ENCODE measurements around the gene FAM89B. TPM values are rescaled to one million over a fixed set of nuclear protein-coding genes. Genes with fewer than 3 reads are reported as not detected.

FAM89B gene
- total RNA-seq, 4 donors from 2014 or later = 86.6 to 154 (median 119) TPM

DNA sequence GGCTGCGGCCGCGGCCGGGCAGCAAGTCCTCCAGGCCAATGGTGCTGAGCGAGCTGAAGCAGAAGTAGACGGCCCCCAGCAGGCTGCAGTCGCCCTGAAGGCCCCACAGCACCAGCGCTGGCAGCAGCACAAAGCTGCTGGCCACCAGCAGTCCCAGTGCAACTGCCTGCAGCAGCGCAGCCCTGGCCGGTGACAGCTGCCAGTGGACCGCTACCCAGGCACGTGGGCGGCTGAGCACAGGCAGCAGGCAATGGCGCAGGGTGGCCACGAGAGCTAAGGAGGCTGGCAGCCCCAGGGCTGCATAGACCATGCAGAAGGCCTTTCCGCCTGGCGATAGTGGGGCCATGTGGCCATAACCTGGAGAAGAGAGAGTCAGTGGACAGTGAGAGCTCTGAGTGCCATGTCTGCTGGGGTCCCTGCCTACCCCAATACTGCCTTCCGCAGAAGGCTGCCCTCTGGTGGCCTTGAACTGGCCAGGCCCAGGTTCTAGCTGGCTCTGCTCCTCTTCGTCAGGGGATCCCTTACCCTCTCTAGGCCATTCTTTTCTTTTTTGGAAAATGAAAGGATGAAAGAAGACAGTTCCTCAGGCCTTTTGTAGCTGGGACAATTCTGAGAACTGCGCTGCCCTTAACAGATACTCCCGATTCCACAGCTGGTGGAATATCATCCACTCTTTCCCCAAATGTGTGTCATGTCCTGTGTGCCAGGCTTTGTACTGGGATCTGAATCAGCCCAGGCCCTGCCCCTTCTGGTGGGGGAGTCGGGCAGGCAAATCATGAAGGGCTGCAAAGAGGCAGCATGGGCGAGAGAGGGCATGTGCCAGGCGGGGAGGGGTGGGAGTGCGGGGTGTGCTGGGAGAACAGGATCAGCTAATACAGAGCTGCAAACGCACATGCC is 21.4 kb downstream of the FAM89B start:
- Histone ChIP-seq H3K27me3 (no peaks in the 10 kb centered on the region), H3K36me3 (peaks cover 0 to 44% of the 10 kb centered on the region in 2 donors), H3K4me1 (peaks cover 37 to 52% of the 10 kb centered on the region in 2 donors), H3K9me3 (no peaks in the 10 kb centered on the region), H3K4me3 (no peak overlapping the region), H3K27ac (peak overlapping the region; percentile 91 to 99 (median 98))
- in situ Hi-C loops (cut with MboI; ENCODE audit: low sequenced_read_pairs in 4 of 4) (no loop called here), intact Hi-C loops (cut with DNase I; ENCODE audit: low total_unique reads) (loop anchor here (1.0 kb wide), 2 partner anchors 19 to 53 kb away; no protein-coding TSS in a partner anchor)
- TF ChIP-seq, protein P1, sequence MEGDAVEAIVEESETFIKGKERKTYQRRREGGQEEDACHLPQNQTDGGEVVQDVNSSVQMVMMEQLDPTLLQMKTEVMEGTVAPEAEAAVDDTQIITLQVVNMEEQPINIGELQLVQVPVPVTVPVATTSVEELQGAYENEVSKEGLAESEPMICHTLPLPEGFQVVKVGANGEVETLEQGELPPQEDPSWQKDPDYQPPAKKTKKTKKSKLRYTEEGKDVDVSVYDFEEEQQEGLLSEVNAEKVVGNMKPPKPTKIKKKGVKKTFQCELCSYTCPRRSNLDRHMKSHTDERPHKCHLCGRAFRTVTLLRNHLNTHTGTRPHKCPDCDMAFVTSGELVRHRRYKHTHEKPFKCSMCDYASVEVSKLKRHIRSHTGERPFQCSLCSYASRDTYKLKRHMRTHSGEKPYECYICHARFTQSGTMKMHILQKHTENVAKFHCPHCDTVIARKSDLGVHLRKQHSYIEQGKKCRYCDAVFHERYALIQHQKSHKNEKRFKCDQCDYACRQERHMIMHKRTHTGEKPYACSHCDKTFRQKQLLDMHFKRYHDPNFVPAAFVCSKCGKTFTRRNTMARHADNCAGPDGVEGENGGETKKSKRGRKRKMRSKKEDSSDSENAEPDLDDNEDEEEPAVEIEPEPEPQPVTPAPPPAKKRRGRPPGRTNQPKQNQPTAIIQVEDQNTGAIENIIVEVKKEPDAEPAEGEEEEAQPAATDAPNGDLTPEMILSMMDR (IDR thresholded peaks at IDR 0.05 in 4 of 5, conservative IDR thresholded peaks at IDR 0.05 in 1 of 5) = peak; percentile 85 to 93 (median 92)
- TF ChIP-seq POLR2A (IDR thresholded peaks at IDR 0.05) = peak in 1 of 2 donors; percentile 11
- ATAC-seq (peak; percentile 69), DNase-seq (peak; percentile 53 to 84)

DNA sequence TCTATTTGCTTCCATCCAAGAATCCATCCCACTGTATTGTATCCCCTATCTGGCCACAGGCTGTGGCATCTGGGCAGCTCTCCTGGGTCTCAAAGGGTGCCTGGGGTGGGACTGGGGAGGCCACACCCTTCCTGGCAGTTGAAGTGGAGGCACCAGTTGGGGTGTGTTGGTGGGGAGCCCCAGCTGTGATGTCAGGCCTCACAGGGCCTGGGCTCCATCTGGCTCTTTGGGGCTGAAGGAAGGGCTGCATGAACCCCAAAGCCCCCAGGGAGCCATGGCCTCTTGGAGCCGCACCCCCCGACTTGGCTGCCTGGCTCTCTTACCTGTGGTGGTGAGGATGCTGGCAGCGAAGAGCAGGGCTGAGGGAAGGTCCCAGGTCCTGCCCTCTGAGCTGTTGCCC is 22.8 kb downstream of the FAM89B start:
- peak overlapping the region in 1 of 4 donors; percentile 98 for H3K27ac ChIP-seq
- ATAC-seq (no peak), DNase-seq (no peak)
- no peak for TF ChIP-seq POLR2A (IDR thresholded peaks at IDR 0.05)
- TF ChIP-seq, protein P1 (IDR thresholded peaks at IDR 0.05 in 4 of 5, conservative IDR thresholded peaks at IDR 0.05 in 1 of 5) = no peak
- in situ Hi-C loops (cut with MboI; ENCODE audit: low sequenced_read_pairs in 4 of 4) (no loop called here), intact Hi-C loops (cut with DNase I; ENCODE audit: low total_unique reads) (no loop called here)
- H3K9me3 ChIP-seq = no peaks in the 10 kb centered on the region
- peaks cover 0 to 43% of the 10 kb centered on the region in 2 donors for H3K36me3 ChIP-seq
- H3K4me1 ChIP-seq = peaks cover 23 to 38% of the 10 kb centered on the region in 2 donors
- H3K4me3 ChIP-seq = no peak overlapping the region
- H3K27me3 ChIP-seq = no peaks in the 10 kb centered on the region

DNA sequence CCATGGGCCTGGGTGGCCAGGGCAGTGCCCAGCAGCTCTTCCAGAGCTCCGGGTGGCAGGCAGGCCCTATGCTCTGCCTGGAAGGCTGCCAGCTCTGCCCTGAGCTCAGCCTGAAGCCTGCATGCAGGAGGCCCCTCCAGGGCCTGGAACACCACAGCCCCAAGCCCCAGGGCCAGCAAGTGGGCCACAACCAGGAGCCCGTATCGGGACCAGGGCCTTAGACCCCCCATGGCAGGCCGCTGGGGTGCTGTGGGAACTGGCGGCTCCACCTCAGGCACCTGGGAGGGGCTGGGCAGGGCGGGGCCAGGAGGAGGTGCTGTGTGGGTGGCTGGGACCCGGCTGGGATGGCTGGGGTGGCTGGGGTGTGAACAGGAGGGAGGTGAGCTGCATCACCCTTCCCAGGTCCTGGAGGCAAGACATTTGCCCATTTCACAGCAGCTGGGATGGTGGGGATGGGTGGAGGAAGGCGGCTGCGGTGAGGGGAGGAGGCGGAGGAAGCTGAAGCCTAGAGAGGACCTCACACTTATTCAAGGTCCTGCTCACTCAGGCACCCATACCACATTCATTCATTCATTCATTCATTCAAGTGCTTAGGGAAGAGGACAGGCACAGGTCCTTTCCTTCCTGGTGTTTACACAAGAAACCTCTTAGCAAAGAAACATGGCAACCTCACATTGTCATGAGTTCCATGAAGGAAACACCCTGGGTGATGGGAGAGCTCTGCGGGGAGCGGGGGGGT is 23.4 kb downstream of the FAM89B start, which contains the start of gene KCNK7:
KCNK7 (minus strand) TSS at position 258 of the 739 bp plus-strand sequence; CDS start at position 230, 28 bp downstream.
- Histone ChIP-seq H3K9me3 (no peaks in the 10 kb centered on the region), H3K4me3 (no peak within 1 kb of the TSS), H3K36me3 (peaks cover 0 to 40% of the 10 kb centered on the region in 2 donors), H3K27me3 (no peaks in the 10 kb centered on the region), H3K27ac (peak within 1 kb of the TSS in 3 of 4 donors; percentile 6 to 99 (median 98)), H3K4me1 (peaks cover 18 to 33% of the 10 kb centered on the region in 2 donors)
- TF ChIP-seq, protein P1 (IDR thresholded peaks at IDR 0.05 in 4 of 5, conservative IDR thresholded peaks at IDR 0.05 in 1 of 5) = no peak
- TF ChIP-seq POLR2A (IDR thresholded peaks at IDR 0.05) = no peak
- DNase-seq (no peak), ATAC-seq (no peak)
- intact Hi-C loops (cut with DNase I; ENCODE audit: low total_unique reads) (no loop called here), in situ Hi-C loops (cut with MboI; ENCODE audit: low sequenced_read_pairs in 4 of 4) (no loop called here)

DNA sequence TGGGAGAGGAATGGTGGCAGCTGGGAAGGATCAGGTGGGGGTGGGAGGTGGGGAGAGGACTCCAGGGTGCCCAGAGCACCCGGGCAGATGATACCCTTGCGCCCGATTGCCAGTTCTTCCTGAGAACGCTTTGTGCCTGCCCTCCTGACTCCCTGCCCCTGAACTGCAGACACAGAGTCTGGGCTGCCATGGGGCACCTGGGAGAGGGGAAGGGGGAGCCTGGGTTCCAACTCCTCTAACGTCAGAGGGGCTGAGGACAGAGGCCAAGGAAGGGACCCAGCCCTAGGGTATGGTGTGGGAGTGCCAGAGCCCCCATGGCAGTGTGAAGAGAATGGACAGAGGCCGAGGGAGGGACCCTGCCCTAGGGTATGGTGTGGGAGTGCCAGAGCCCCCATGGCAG is 24.2 kb downstream of the FAM89B start:
- no peak for ATAC-seq
- no peaks in the 10 kb centered on the region for H3K27me3 ChIP-seq
- H3K36me3 ChIP-seq = peaks cover 0 to 32% of the 10 kb centered on the region in 2 donors
- no peak for DNase-seq
- intact Hi-C loops (cut with DNase I; ENCODE audit: low total_unique reads) (no loop called here), in situ Hi-C loops (cut with MboI; ENCODE audit: low sequenced_read_pairs in 4 of 4) (no loop called here)
- TF ChIP-seq, protein P1 (IDR thresholded peaks at IDR 0.05 in 4 of 5, conservative IDR thresholded peaks at IDR 0.05 in 1 of 5) = no peak
- no peak for TF ChIP-seq POLR2A (IDR thresholded peaks at IDR 0.05)
- H3K9me3 ChIP-seq = no peaks in the 10 kb centered on the region
- no peak overlapping the region for H3K4me3 ChIP-seq
- H3K27ac ChIP-seq = no peak overlapping the region
- H3K4me1 ChIP-seq = peaks cover 14 to 31% of the 10 kb centered on the region in 2 donors

Data from gastrocnemius medialis (tissue), 4 donors.